Progenitor cell of endocrine pancreas (in vitro differentiated cells): ENCODE results near the gene RBM3. TPM values are rescaled to one million over a fixed set of nuclear protein-coding genes. Genes with fewer than 3 reads are reported as not detected.

Experiments
- DNase-seq: peaks from one replicate; pipeline ENCODE4 v3.0.0; 2021; ENCODE audit warnings: low spot score; ENCODE audit not compliant: unreplicated experiment
- H3K27ac Mint-ChIP-seq: 2 replicates; pipeline ENCODE4 v1.8.0; 2021; ENCODE audit warnings: mild to moderate bottlenecking, moderate library complexity, mixed read lengths
- H3K27me3 Mint-ChIP-seq: 2 replicates; pipeline ENCODE4 v1.8.0; 2021; ENCODE audit warnings: mixed read lengths
- H3K36me3 Mint-ChIP-seq: 2 replicates; pipeline ENCODE4 v1.8.0; 2022; ENCODE audit warnings: mixed read lengths; ENCODE audit not compliant: insufficient read depth
- H3K4me1 Mint-ChIP-seq: 2 replicates; pipeline ENCODE4 v1.8.0; 2021; ENCODE audit warnings: low read depth, mixed read lengths
- H3K4me3 Mint-ChIP-seq: 2 replicates; pipeline ENCODE4 v1.8.0; 2021; ENCODE audit warnings: low read depth, mild to moderate bottlenecking, moderate library complexity, mixed read lengths
- H3K9me3 Mint-ChIP-seq: 2 replicates; pipeline ENCODE4 v1.8.0; 2021; ENCODE audit warnings: low read depth, mixed read lengths
- total RNA-seq: library from RNA; stranded (reverse); gene quantifications from 2 replicates; pipeline ENCODE4 v1.2.1, GENCODE V29; 2021
- TF ChIP-seq, protein P1 (sequence below): fragments of 200-600 bp; sonication (generic); IDR thresholded peaks from one replicate; pipeline ENCODE4 v1.5.0; 2021; ENCODE audit warnings: antibody characterized with exemption, mild to moderate bottlenecking; ENCODE audit not compliant: unreplicated experiment

RBM3 gene
- total RNA-seq, 1 donor from 2014 or later = 140 TPM

DNA sequence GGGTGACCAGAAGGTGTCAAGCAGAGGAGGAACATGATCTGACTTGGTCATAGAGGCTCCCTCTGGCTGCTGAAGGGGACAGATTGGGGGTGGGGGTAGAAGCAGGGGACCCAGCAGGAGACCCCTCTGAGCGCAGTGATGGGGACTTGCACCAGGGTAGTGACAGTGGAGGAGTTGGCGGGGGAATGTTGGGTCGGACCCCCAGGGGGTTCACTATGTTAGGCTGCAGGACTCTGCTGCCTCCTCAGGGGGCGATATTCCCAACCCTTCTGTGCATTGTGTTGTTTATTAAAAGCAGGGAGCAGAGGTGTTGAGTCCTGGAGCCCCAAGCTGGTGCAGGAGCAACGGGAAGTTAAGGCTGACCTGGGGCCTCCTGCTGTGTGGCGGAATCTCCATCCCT is 31.8 kb downstream of the RBM3 start:
- TF ChIP-seq, protein P1, sequence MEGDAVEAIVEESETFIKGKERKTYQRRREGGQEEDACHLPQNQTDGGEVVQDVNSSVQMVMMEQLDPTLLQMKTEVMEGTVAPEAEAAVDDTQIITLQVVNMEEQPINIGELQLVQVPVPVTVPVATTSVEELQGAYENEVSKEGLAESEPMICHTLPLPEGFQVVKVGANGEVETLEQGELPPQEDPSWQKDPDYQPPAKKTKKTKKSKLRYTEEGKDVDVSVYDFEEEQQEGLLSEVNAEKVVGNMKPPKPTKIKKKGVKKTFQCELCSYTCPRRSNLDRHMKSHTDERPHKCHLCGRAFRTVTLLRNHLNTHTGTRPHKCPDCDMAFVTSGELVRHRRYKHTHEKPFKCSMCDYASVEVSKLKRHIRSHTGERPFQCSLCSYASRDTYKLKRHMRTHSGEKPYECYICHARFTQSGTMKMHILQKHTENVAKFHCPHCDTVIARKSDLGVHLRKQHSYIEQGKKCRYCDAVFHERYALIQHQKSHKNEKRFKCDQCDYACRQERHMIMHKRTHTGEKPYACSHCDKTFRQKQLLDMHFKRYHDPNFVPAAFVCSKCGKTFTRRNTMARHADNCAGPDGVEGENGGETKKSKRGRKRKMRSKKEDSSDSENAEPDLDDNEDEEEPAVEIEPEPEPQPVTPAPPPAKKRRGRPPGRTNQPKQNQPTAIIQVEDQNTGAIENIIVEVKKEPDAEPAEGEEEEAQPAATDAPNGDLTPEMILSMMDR = no peak
- Mint-ChIP-seq H3K9me3 (peaks cover 13% of the 10 kb centered on the region), H3K4me1 (no peaks in the 10 kb centered on the region), H3K27me3 (no peaks in the 10 kb centered on the region), H3K36me3 (peaks cover 14% of the 10 kb centered on the region), H3K4me3 (no peak overlapping the region), H3K27ac (no peak overlapping the region)
- DNase-seq = no peak

DNA sequence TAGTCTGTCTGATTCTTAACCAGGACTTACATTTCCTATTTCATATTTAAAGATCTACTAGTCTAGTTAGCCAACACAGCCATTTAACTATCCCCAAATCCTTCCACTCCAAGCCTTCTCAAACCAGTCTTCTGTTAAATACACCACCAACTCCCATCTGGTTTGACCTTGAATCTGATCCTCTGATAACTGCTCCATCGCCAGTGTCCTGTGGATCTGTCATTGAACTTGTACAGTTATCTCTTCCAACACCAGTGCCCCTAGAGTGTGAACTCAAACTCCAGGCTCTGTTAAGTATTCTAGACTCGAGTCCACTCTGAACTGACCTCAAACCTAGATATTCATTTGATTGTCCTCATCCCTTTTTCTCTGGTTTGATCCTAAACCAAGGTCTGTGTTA is 37.4 kb downstream of the RBM3 start:
- TF ChIP-seq, protein P1 = no peak
- Mint-ChIP-seq H3K27me3 (peaks cover 2% of the 10 kb centered on the region), H3K27ac (no peak overlapping the region), H3K36me3 (peaks cover 4% of the 10 kb centered on the region), H3K4me1 (no peaks in the 10 kb centered on the region), H3K9me3 (peaks cover 17% of the 10 kb centered on the region), H3K4me3 (no peak overlapping the region)
- no peak for DNase-seq

DNA sequence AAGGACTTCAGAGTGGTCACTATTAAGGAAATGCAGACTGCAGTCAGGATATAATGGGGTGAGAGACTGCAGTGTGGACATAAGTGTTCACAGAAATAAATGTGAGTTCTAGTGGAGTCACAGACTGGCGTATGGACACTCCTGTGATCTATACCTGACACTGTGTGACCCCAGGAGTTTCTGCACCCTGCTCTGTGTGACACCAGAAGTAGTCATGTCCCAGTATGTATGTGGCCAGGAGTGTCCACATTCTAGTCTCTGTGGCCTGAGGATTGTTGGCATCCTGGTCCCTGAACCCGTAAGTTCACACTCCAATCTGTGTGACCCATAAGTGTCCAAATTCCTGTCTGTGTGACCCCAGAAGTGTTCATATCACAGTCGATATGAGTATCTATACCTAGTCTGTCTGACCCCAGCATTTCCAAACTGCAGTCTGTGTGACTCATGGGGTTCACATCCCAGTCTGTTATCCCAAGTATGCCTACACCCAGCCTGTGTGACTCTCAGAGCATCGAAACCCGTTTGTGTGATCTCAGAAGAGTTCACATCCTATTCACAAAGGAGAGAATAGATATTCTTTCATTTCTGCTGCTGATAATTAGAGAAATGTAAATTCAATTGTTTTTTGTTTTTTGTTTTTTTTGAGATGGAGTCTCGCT is 39.3 kb downstream of the RBM3 start:
- H3K4me1 Mint-ChIP-seq = no peaks in the 10 kb centered on the region
- no peaks in the 10 kb centered on the region for H3K36me3 Mint-ChIP-seq
- no peak overlapping the region for H3K4me3 Mint-ChIP-seq
- H3K27me3 Mint-ChIP-seq = peaks cover 2% of the 10 kb centered on the region
- no peak overlapping the region for H3K27ac Mint-ChIP-seq
- no peak for DNase-seq
- peaks cover 9% of the 10 kb centered on the region for H3K9me3 Mint-ChIP-seq
- TF ChIP-seq, protein P1 = no peak

DNA sequence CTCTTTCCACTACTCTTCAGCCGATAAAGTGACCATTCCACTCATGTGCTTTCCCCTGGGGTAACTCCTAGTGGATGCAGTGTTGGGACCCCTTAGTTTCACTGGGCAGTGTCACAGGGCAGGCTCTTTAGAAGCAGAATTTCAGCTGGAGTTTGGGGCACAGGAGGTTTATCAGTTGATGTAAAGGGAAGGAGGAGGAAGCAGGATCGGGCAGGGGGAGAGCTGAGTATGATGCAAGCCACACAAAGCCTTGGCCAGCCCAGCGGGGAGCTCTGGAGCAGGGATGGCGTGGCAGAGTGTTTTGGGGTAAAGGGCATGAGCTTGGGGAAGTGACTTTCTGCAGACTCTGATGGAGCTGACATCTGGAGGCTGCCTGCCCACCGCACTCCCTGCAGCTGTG is 42.3 kb downstream of the RBM3 start:
- no peaks in the 10 kb centered on the region for H3K4me1 Mint-ChIP-seq
- no peak for DNase-seq
- H3K9me3 Mint-ChIP-seq = peaks cover 6% of the 10 kb centered on the region
- H3K27me3 Mint-ChIP-seq = peaks cover 2% of the 10 kb centered on the region
- H3K27ac Mint-ChIP-seq = no peak overlapping the region
- TF ChIP-seq, protein P1 = no peak
- no peaks in the 10 kb centered on the region for H3K36me3 Mint-ChIP-seq
- H3K4me3 Mint-ChIP-seq = no peak overlapping the region

- no peaks in the 10 kb centered on the region for H3K4me1 Mint-ChIP-seq
- DNase-seq = no peak
- no peaks in the 10 kb centered on the region for H3K36me3 Mint-ChIP-seq
- H3K27ac Mint-ChIP-seq = no peak overlapping the region
- H3K27me3 Mint-ChIP-seq = peaks cover 2% of the 10 kb centered on the region
- TF ChIP-seq, protein P1 = no peak
- no peak overlapping the region for H3K4me3 Mint-ChIP-seq
- peaks cover 4% of the 10 kb centered on the region for H3K9me3 Mint-ChIP-seq
These were observed 43.5 kb downstream of the RBM3 start for GRCh38 chrX:48617542-48618340.
